Spleen (tissue), 7 donors: ENCODE results near the gene KIF27.

Source experiments
- POLR2A ChIP-seq, 3 donors: fragments of 450-650 bp; IDR thresholded peaks; one replicate each; pipeline ENCODE4 v1.5.1; 2017; ENCODE audit warnings: antibody characterized with exemption in 3 of 3, mild to moderate bottlenecking in 1 of 3
- TF ChIP-seq, protein P1 (sequence below), 11 experiments: fragments of 200-600 bp in 7 of 11; fragments of 450-650 bp in 4 of 11; sonication (generic) in 4 of 11; IDR thresholded peaks in 8 of 11; conservative IDR thresholded peaks in 3 of 11; 1 replicate in 7 of 11; 2 replicates in 4 of 11; pipeline versions ENCODE4 v1.4.0 to v1.8.0; 2016 to 2021; ENCODE audit warnings: antibody characterized with exemption in 11 of 11, inconsistent platforms in 4 of 11, mild to moderate bottlenecking in 1 of 11
- donor health status: DM: no; HTN: no; CAD: no; lungs with moderate emphysema.
- donor health status: DM: no; HTN: no; CAD: no.
- donor health status: DM: no; HTN: no; CAD: no.

GRCh38 chr9:83959061-83959460 lies 37.8 kb upstream of the KIF27 start:
- TF ChIP-seq, protein P1, sequence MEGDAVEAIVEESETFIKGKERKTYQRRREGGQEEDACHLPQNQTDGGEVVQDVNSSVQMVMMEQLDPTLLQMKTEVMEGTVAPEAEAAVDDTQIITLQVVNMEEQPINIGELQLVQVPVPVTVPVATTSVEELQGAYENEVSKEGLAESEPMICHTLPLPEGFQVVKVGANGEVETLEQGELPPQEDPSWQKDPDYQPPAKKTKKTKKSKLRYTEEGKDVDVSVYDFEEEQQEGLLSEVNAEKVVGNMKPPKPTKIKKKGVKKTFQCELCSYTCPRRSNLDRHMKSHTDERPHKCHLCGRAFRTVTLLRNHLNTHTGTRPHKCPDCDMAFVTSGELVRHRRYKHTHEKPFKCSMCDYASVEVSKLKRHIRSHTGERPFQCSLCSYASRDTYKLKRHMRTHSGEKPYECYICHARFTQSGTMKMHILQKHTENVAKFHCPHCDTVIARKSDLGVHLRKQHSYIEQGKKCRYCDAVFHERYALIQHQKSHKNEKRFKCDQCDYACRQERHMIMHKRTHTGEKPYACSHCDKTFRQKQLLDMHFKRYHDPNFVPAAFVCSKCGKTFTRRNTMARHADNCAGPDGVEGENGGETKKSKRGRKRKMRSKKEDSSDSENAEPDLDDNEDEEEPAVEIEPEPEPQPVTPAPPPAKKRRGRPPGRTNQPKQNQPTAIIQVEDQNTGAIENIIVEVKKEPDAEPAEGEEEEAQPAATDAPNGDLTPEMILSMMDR (IDR thresholded peaks at IDR 0.05 in 8 of 11, conservative IDR thresholded peaks at IDR 0.05 in 3 of 11) = no peak
- no peak for TF ChIP-seq POLR2A (IDR thresholded peaks at IDR 0.05)
